ENCODE data around the gene EIF2S1.
A peak's percentile ranks its signal among the peaks of the same experiment; 100 is the strongest.
"Not testable (repeated sequence)": the region's sequence is repeated elsewhere in the genome, so short reads cannot be mapped to it uniquely, and the experiment has no call there.

EIF2S1 gene

GRCh38 chr14:67413806-67414769, 54.0 kb downstream of the EIF2S1 start:
- DNase-seq: no peak

GRCh38 chr14:67415610-67416009, 55.5 kb downstream of the EIF2S1 start:
- DNase-seq: not testable (repeated sequence)

GRCh38 chr14:67416085-67416484, 56.0 kb downstream of the EIF2S1 start:
- no peak for DNase-seq

GRCh38 chr14:67416810-67417209, 56.7 kb downstream of the EIF2S1 start:
- DNase-seq: no peak

GRCh38 chr14:67417633-67418032, 57.5 kb downstream of the EIF2S1 start:
- no peak for DNase-seq

- no peak for DNase-seq
Measured at GRCh38 chr14:67418401-67419191, 58.5 kb downstream of the EIF2S1 start.

- DNase-seq: peak in 2 of 6 experiments; percentile 5 to 14
Measured at GRCh38 chr14:67420102-67420739, 60.1 kb downstream of the EIF2S1 start.

- no peak for DNase-seq
Measured at GRCh38 chr14:67421356-67422224, 61.5 kb downstream of the EIF2S1 start.

- DNase-seq: no peak
Measured at GRCh38 chr14:67423424-67423823, 63.3 kb downstream of the EIF2S1 start.

- no peak for DNase-seq
Measured at GRCh38 chr14:67424539-67424938, 64.4 kb downstream of the EIF2S1 start.

GRCh38 chr14:67425608-67426007, 65.5 kb downstream of the EIF2S1 start:
- DNase-seq: no peak

- no peak for DNase-seq
Measured at GRCh38 chr14:67426161-67426560, 66.0 kb downstream of the EIF2S1 start.

- peak; percentile 41 to 79 (median 63) for DNase-seq
Measured at GRCh38 chr14:67426983-67427606, 67.0 kb downstream of the EIF2S1 start.

GRCh38 chr14:67428501-67429031, 68.4 kb downstream of the EIF2S1 start:
- DNase-seq: no peak

- DNase-seq: no peak
Measured at GRCh38 chr14:67429510-67430205, 69.5 kb downstream of the EIF2S1 start.

- DNase-seq: no peak
Measured at GRCh38 chr14:67432050-67432564, 72.0 kb downstream of the EIF2S1 start.

GRCh38 chr14:67435603-67436002, 75.5 kb downstream of the EIF2S1 start:
- no peak for DNase-seq
